Neural progenitor cell (in vitro differentiated cells): ENCODE results near the gene CANT1. TPM values are rescaled to one million over a fixed set of nuclear protein-coding genes. Genes with fewer than 3 reads are reported as not detected.

Source experiments
- DNase-seq: peaks from one replicate; pipeline ENCODE4 v3.0.0-alpha.2; 2016; ENCODE audit warnings: low spot score
- H2AFZ ChIP-seq: fragments of 200-600 bp; sonication (generic); replicated peaks from 2 replicates; pipeline ENCODE4 v1.6.1; 2016; ENCODE audit warnings: antibody characterized with exemption
- H3F3A ChIP-seq: fragments of 200-600 bp; sonication (generic); 2 replicates; pipeline ENCODE4 v1.6.1; 2016; ENCODE audit warnings: antibody characterized with exemption, low read depth
- H3K27ac ChIP-seq: fragments of 200-600 bp; sonication (generic); 2 replicates; pipeline ENCODE4 v1.5.1; 2016; ENCODE audit warnings: mild to moderate bottlenecking
- H3K27me3 ChIP-seq: fragments of 200-600 bp; sonication (generic); 2 replicates; pipeline ENCODE4 v1.6.1; 2016; ENCODE audit warnings: mild to moderate bottlenecking, moderate library complexity
- H3K36me3 ChIP-seq: fragments of 200-600 bp; sonication (generic); 2 replicates; pipeline ENCODE4 v1.5.1; 2016
- H3K4me1 ChIP-seq: fragments of 200-600 bp; sonication (generic); 2 replicates; pipeline ENCODE4 v1.6.1; 2016; ENCODE audit warnings: mixed run types
- H3K4me2 ChIP-seq: fragments of 200-600 bp; sonication (generic); 2 replicates; pipeline ENCODE4 v1.6.1; 2016
- H3K4me3 ChIP-seq: fragments of 200-600 bp; sonication (generic); 2 replicates; pipeline ENCODE4 v1.5.1; 2016
- H3K79me2 ChIP-seq: fragments of 200-600 bp; sonication (generic); 2 replicates; pipeline ENCODE4 v1.6.1; 2016; ENCODE audit warnings: low read depth
- H3K9ac ChIP-seq: fragments of 200-600 bp; sonication (generic); 2 replicates; pipeline ENCODE4 v1.6.1; 2016
- H3K9me3 ChIP-seq: fragments of 200-600 bp; sonication (generic); 2 replicates; pipeline ENCODE4 v1.5.1; 2016; ENCODE audit warnings: low read depth
- H4K20me1 ChIP-seq: fragments of 200-600 bp; sonication (generic); 2 replicates; pipeline ENCODE4 v1.6.1; 2016; ENCODE audit warnings: low read depth
- H3K27ac Mint-ChIP-seq: 3 replicates; pipeline ENCODE4 v1.8.0; 2021; ENCODE audit warnings: mixed read lengths
- H3K27me3 Mint-ChIP-seq: 2 replicates; pipeline ENCODE4 v1.8.0; 2022; ENCODE audit warnings: low read depth, mild to moderate bottlenecking, inconsistent platforms, moderate library complexity, mixed read lengths; ENCODE audit not compliant: insufficient read depth
- H3K36me3 Mint-ChIP-seq: 3 replicates; pipeline ENCODE4 v1.8.0; 2021; ENCODE audit warnings: mixed read lengths
- H3K4me1 Mint-ChIP-seq: 3 replicates; pipeline ENCODE4 v1.8.0; 2021; ENCODE audit warnings: mixed read lengths
- H3K4me3 Mint-ChIP-seq: 3 replicates; pipeline ENCODE4 v1.8.0; 2021; ENCODE audit warnings: mild to moderate bottlenecking, moderate library complexity, mixed read lengths
- H3K9me3 Mint-ChIP-seq: 3 replicates; pipeline ENCODE4 v1.8.0; 2020; ENCODE audit warnings: mixed read lengths
- EZH2 ChIP-seq: fragments of 200-600 bp; sonication (generic); IDR thresholded peaks from 2 replicates; pipeline ENCODE4 v1.6.1; 2017; ENCODE audit warnings: antibody characterized with exemption, mild to moderate bottlenecking, moderate library complexity
- EZH2phosphoT487 ChIP-seq: fragments of 200-600 bp; sonication (generic); IDR thresholded peaks from 2 replicates; pipeline ENCODE4 v1.6.1; 2017; ENCODE audit warnings: antibody characterized with exemption
- total RNA-seq: library from RNA; depleted of rRNA; stranded (reverse); fragments of >200 nt; gene quantifications from 2 replicates; pipeline ENCODE4 v1.2.3, GENCODE V29; 2015; ENCODE audit warnings: low replicate concordance
- TF ChIP-seq, protein P1 (sequence below): fragments of 200-600 bp; sonication (generic); IDR thresholded peaks from 2 replicates; pipeline ENCODE4 v1.5.1; 2017; ENCODE audit warnings: antibody characterized with exemption, mild to moderate bottlenecking

CANT1 gene
- total RNA-seq, 1 donor from 2014 or later = 24.3 TPM

GRCh38 chr17:79045001-79045729, 35.6 kb upstream of the CANT1 start:
- Mint-ChIP-seq H3K27me3 (peaks cover 20% of the 10 kb centered on the region), H3K27ac (no peak overlapping the region), H3K4me1 (peaks cover 18% of the 10 kb centered on the region), H3K9me3 (peaks cover 5% of the 10 kb centered on the region), H3K36me3 (no peaks in the 10 kb centered on the region), H3K4me3 (no peak overlapping the region)
- Histone ChIP-seq H3K4me1 (peaks cover 18% of the 10 kb centered on the region), H3K36me3 (no peaks in the 10 kb centered on the region), H3K4me2 (no peak overlapping the region), H4K20me1 (peaks cover 10% of the 10 kb centered on the region), H3K4me3 (no peak overlapping the region), H2AFZ (no peak overlapping the region), H3K9me3 (no peaks in the 10 kb centered on the region), H3K79me2 (no peaks in the 10 kb centered on the region), H3K27me3 (peaks cover 26% of the 10 kb centered on the region), H3K9ac (no peak overlapping the region), H3F3A (peaks cover 25% of the 10 kb centered on the region), H3K27ac (no peak overlapping the region)
- TF ChIP-seq EZH2phosphoT487 (no peak), EZH2 (no peak)
- TF ChIP-seq, protein P1, sequence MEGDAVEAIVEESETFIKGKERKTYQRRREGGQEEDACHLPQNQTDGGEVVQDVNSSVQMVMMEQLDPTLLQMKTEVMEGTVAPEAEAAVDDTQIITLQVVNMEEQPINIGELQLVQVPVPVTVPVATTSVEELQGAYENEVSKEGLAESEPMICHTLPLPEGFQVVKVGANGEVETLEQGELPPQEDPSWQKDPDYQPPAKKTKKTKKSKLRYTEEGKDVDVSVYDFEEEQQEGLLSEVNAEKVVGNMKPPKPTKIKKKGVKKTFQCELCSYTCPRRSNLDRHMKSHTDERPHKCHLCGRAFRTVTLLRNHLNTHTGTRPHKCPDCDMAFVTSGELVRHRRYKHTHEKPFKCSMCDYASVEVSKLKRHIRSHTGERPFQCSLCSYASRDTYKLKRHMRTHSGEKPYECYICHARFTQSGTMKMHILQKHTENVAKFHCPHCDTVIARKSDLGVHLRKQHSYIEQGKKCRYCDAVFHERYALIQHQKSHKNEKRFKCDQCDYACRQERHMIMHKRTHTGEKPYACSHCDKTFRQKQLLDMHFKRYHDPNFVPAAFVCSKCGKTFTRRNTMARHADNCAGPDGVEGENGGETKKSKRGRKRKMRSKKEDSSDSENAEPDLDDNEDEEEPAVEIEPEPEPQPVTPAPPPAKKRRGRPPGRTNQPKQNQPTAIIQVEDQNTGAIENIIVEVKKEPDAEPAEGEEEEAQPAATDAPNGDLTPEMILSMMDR = no peak
- DNase-seq = no peak

DNA sequence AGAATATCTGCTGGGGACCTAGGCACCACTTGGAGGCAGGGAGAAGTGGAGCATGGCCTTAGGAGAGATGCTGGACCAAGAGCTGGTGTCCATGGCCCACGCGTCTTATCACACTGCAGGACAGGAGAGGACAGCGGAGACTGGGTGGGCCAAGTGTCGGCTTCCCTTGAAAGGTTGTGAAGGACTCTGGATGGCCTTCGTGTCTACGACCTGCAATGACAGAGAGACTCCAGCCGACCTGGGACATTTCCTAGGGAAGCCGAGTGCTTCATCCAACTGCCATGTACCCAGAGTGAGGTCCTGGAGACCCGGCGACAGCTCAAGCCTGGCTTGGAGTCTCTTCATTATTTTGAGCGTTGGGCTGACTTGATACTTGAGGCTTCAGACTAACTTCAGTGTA, 34.9 kb upstream of the CANT1 start:
- peaks cover 21% of the 10 kb centered on the region for H3K27me3 Mint-ChIP-seq
- peaks cover 25% of the 10 kb centered on the region for H3F3A ChIP-seq
- no peak for DNase-seq
- no peaks in the 10 kb centered on the region for H3K36me3 Mint-ChIP-seq
- H3K9me3 Mint-ChIP-seq = peaks cover 5% of the 10 kb centered on the region
- no peak for TF ChIP-seq EZH2phosphoT487
- TF ChIP-seq EZH2 = no peak
- TF ChIP-seq, protein P1 = no peak
- H3K4me2 ChIP-seq = no peak overlapping the region
- H4K20me1 ChIP-seq = peaks cover 10% of the 10 kb centered on the region
- H2AFZ ChIP-seq = no peak overlapping the region
- no peaks in the 10 kb centered on the region for H3K9me3 ChIP-seq
- no peak overlapping the region for H3K4me3 Mint-ChIP-seq
- no peak overlapping the region for H3K27ac Mint-ChIP-seq
- H3K36me3 ChIP-seq = no peaks in the 10 kb centered on the region
- H3K27ac ChIP-seq = no peak overlapping the region
- H3K4me1 ChIP-seq = peaks cover 15% of the 10 kb centered on the region
- H3K9ac ChIP-seq = no peak overlapping the region
- H3K79me2 ChIP-seq = no peaks in the 10 kb centered on the region
- peaks cover 15% of the 10 kb centered on the region for H3K4me1 Mint-ChIP-seq
- H3K4me3 ChIP-seq = no peak overlapping the region
- peaks cover 26% of the 10 kb centered on the region for H3K27me3 ChIP-seq

DNA sequence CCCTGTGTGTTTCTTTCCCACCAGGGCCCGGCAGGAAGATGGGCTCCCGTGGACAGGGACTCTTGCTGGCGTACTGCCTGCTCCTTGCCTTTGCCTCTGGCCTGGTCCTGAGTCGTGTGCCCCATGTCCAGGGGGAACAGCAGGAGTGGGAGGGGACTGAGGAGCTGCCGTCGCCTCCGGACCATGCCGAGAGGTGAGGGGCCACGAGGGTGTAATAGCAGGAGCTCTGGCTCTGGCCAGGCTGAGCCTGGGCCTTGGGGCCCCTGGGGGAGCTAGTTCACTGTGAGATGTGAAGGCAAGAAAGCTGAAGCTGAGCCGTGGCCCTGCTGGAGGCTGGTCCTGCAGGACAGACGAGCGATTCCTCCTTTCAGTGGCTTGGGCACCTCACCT, 34.4 kb upstream of the CANT1 start:
- H3K27ac Mint-ChIP-seq = no peak overlapping the region
- peaks cover 15% of the 10 kb centered on the region for H3K4me1 Mint-ChIP-seq
- H3K4me1 ChIP-seq = peaks cover 10% of the 10 kb centered on the region
- no peaks in the 10 kb centered on the region for H3K36me3 Mint-ChIP-seq
- no peak overlapping the region for H3K9ac ChIP-seq
- peaks cover 5% of the 10 kb centered on the region for H3K9me3 Mint-ChIP-seq
- no peak for DNase-seq
- H3K27ac ChIP-seq = no peak overlapping the region
- peaks cover 24% of the 10 kb centered on the region for H3F3A ChIP-seq
- no peaks in the 10 kb centered on the region for H3K36me3 ChIP-seq
- H3K4me2 ChIP-seq = no peak overlapping the region
- peaks cover 21% of the 10 kb centered on the region for H3K27me3 Mint-ChIP-seq
- H3K79me2 ChIP-seq = no peaks in the 10 kb centered on the region
- H3K9me3 ChIP-seq = no peaks in the 10 kb centered on the region
- no peak overlapping the region for H2AFZ ChIP-seq
- H3K27me3 ChIP-seq = peaks cover 26% of the 10 kb centered on the region
- TF ChIP-seq EZH2 (no peak), EZH2phosphoT487 (no peak)
- TF ChIP-seq, protein P1 = no peak
- H3K4me3 Mint-ChIP-seq = no peak overlapping the region
- no peak overlapping the region for H3K4me3 ChIP-seq
- peaks cover 10% of the 10 kb centered on the region for H4K20me1 ChIP-seq
